GM03348 (cell line): ENCODE measurements around the gene MRM3.
"Not testable (repeated sequence)": the region's sequence is repeated elsewhere in the genome, so short reads cannot be mapped to it uniquely, and the experiment has no call there.

ENCODE experiments used
- DNase-seq: peaks from one replicate; pipeline ENCODE4 v3.0.0; 2012; ENCODE audit warnings: low spot score

The MRM3 gene

DNA sequence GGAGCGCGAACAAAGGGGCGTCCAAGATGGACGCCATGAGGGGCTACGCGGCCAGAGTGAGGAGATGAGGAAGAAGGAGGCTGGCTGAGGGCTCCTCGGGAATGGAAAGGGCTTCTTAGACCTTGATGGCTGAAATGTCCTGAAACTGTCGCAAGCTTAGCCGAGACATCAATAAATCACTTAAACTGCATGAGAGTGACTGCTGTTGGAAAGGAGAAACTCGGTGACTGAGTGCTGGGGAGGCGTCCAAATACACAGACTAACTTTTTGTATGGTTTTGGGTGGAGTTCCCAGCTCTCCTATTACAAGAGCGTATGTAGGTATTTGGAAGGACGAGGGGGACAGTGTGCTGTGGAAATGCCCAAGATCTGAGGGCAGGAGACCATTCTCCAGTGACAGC lies 28.7 kb upstream of the MRM3 start:
- DNase-seq, result no peak

DNA sequence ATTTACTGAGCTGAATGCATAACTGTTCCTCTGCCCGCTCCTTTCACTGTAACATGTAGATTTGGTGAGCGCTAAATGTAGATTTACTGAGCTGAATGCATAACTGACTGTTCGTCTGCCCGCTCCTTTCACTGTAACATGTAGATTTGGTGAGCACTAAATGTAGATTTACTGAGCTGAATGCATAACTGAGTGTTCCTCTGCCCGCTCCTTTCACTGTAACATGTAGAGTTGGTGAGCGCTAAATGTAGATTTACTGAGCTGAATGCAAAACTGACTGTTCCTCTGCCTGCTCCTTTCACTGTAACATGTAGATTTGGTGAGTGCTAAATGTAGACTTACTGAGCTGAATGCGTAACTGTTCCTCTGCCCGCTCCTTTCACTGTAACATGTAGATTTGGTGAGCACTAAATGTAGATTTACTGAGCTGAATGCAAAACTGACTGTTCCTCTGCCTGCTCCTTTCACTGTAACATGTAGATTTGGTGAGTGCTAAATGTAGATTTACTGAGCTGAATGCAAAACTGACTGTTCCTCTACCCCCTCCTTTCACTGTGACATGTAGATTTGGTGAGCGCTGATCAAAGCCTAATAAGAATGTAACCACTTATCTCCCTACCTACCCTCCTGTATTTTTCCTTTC lies 26.7 kb upstream of the MRM3 start:
- DNase-seq, result not testable (repeated sequence)

DNA sequence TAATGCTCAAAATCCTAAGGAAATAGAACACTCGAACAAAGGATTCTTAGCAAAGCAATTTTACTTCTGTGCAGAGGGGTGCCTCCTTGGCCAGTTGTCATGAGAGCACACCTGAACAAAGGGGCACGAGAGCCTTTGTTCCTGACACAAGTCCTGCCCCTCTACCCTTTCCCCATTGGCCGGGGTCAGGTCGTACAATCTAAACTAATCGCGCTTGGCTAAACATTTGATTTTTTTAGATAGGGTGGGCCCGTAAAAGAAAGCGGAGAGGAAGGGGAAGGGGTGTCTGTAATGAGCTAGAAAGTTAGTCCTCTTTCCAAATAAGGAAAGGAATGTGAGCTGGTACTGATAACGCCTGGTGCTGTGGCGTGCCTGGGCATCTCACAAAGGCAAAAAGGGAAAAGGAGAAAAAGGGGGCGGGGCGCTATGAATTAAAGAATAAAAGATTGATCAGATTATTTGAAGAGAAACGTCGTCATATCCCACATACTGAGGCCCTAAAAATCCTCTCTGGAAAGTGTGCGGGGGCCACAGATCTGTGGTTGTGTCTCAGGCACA lies 26.1 kb upstream of the MRM3 start:
- not testable (repeated sequence) for DNase-seq

DNA sequence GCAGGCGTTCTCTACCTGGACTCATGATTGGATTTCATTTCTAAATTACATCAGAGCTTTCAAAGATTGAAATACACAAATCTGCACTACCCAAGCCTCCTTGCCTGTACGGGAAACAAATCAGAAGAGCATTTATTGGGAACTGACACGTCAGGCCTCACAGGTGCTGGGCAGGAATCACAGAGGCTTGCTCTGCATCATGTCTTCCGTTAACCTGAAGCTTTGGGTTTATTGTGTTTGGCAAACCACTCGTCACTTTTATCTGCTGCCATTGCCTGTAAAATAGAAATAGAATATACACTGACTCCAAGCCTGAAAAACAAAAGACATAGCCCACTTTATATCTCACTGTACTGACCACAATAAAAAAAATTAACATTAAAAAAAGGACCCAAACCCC lies 22.2 kb upstream of the MRM3 start:
- DNase-seq, result no peak

DNA sequence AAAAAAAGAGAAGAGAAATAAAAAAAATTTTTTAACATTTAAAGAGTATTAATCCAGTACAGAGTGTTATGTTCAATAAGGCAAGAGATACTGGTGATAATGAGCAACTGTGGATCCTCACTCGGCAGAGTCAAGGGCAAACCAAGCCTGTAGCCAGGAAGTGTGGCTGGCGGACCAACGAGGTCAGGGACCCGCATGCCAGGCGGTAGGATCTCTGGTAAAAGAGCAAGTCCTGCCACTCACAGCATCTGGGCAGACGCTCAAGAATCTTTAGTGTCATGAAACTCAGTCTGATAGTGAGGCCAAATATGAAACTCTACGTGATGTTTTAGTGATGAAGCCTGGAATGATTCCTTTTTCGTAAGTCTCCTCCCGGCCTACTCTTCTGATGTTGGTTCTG lies 21.8 kb upstream of the MRM3 start:
- DNase-seq, result no peak

DNA sequence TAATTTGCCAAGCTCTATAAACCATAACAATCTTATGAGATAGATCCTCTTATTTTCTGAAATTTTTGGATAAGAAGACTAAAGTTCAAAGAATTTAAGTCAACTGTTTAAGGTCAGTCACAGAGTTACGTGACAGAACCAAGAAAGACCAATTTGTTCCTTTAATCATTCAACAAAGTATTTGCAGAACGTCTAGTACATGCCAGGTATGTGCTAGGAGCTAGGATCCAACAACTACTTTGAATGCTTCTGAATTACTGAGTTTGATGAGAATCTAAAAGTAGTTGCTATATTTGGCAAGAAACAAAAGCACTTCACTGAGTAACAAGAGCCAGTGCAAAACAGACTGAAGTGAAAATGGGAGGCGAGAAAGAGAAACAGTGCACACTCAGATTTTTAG lies 15.1 kb upstream of the MRM3 start:
- no peak for DNase-seq

DNA sequence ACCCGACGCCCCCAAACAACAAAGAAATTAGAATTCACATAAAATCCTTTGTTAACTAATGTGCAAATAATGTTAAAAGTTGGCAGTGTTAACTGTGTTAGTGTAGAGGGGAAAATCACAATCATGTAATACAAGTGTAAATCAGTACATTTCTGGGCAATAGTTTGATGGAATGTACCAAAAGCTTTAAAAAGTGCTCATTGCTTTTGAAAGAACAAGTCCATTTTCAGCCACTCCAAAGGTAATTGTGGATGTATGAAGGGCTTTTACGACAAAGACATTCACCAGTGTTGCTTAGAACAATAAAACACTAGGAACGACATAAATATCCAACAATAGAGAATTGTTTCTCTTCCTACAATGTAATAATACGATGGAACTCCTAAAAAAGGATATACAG lies 9.1 kb upstream of the MRM3 start:
- no peak for DNase-seq

DNA sequence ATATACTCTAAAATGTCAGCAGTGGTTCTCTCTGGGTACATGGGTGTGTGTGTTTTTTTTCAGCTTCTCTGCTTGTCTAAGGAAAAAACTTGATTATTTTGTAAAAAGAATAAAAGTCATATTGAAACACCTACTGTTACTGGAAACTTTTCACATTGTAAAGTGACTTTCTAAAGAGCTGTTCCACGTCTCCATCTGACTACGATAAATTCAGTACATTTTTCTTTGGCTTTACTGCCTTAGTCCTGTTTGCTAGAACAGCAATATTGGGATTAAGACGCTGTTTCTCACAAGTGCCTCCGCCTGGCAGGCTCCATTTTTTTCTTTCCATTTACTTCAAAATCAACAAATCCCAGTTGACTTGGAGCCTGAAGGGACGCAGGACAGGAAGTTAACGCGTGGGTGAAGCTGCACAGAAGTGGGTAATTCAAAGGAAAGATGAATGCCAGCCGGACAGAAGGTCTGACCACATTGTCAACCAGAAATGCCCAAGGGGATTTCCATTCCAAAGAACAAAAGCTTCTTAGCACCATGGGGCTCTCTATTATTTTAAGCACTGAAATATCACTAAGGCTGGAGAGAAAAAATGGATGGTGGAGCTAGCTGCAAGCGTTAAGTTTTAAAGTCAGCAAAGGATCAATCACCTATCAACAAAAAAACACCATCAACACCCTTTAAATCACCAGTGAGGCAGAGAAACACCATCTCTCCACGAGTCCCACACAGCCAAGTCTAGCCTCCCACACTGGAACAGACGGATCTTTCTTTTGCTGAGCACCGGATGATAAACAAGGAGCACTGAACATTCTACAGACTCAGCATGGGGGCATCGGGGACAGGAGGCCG lies 8.5 kb upstream of the MRM3 start:
- no peak for DNase-seq

DNA sequence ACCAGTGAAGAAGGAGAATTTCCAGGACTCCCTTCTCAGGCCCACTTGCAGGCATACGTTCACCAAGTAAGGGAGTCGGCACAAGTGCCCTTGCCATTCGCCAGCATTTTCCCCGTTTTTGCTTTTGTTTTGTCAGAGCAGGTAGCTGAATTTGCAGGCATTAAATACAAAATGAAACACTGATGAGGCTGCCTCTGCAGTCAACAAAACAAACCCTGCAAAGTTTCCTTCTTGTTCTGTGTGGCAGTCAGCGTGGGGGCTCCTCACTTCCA lies 7.9 kb upstream of the MRM3 start:
- DNase-seq, result no peak

DNA sequence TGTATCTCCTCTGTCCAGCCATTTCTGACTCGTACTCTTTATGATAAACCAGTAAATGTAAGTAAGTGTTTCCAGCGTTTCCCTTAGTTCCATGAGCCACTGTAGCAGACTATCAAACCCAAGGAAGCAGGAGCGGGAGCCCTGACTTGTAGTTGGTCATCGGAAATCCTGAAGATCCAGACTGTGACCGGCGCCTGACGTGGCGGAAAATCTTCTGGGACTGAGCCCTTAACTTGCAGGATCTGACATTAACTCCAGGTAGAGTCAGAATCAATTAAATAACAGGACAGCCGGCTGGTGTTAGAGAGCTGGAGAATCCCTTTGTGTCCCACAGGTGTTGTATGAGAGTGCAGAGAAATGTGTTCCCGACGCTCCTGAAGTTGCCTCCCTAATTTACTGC lies 4.1 kb upstream of the MRM3 start:
- DNase-seq, result no peak

DNA sequence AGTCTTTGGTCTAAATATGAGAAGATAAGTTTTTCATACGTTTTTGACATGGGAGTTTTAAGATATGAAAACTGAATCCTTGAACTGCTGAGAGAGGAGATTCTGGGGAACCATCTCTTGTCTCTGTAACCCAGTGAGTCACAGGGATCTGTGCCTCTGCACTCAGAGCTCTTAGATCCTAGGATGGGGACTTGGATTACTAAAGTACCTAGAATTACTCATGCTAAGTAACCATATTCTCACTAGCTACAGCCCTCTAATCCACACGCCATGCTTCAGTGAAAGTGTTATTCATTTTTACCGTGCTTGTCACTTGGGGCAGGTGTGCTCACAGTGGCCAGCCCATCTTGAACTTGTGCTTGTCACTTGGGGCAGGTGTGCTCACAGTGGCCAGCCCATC lies 2.0 kb downstream of the MRM3 start:
- DNase-seq, result no peak

DNA sequence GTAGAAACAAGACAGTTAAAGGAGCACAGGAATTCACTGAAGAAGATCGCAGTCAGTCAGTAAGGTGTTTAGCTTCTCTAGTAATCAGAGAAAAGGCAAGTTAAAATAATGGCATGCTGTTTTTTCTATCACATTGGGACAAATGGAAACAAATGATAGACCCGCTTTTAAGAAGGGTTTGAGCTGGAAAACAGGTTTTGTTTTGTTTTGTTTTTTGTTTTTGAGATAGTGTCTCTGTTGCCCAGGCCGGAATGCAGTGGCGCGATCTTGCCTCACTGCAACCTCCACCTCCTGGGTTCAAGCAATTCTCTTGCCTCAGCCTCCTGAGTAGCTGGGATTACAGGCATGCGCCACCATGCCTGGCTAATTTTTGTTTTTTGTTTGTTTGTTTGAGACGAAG lies 3.7 kb downstream of the MRM3 start:
- DNase-seq, result not testable (repeated sequence)

DNA sequence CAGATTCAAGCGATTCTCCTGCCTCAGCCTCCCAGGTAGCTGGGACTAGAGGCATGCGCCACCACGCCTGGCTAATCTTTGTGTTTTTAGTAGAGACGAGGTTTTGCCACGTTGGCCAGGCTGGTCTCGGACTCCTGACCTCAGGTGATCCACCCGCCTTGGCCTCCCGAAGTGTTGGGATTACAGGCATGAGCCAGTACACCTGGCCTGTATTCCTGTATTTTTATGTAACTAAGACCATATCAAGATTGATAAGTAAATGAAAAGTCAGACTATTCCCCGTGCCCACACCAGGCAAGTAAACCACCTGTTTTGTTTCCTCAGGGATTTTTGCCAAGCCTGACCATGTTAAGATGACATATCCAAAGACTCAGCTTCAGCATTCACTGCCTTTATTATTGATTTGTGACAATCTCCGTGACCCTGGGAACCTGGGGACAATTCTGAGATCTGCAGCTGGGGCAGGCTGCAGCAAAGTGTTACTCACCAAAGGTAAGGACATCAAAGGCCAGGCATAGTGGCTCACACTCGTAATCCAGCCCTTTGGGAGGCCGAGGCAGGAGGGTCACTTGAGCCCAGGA lies 5.6 kb downstream of the MRM3 start:
- no peak for DNase-seq

DNA sequence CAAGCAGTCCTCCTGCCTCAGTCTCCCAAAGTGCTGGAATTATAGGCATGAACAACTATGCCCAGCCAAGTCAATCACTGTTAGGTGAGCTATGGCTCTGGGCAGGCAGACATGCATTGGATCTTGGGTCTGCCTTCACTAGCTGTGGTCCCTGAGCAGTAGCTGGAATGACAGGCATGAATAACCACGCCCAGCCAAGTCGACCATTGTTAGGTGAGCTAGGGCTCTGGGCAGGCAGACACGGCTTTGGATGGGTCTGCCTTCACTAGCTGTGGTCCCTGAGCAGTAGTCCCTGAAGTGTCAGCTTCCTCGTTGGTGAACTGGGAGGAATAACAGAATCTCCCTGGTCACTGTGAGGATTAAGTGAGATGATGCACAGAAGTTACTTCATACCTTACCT lies 6.4 kb downstream of the MRM3 start:
- DNase-seq, result no peak

DNA sequence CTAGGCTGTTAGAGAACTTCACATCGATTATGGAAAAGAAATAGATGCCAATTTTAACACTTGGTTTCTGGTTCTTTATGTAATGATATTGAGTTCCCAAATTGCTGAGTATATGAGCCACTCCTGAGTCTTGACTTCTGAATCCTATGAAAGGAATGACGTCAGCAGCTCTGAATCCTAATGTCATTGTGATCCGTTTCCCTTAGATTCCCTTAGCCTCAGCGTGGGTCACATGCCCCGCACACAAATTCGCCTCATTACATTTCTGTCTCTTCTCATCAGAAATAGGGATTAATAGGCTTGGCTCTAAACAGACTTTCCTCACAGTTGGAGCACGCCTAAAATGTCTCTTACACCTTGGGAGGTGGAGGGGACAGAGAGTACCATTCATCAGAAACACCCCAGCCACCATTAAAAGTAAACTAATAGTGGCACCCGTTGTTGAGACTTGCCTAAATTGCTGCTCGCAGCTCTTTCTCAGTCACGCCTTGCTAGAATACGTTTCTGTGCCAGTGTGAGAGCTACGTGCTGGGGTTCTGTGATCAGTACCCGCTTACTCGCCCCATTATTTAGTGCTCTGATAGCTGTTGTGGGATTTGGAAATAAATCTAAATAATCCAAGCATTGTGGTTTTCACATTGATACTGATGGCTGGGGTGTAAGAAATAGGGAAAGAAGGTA lies 7.1 kb downstream of the MRM3 start:
- no peak for DNase-seq

DNA sequence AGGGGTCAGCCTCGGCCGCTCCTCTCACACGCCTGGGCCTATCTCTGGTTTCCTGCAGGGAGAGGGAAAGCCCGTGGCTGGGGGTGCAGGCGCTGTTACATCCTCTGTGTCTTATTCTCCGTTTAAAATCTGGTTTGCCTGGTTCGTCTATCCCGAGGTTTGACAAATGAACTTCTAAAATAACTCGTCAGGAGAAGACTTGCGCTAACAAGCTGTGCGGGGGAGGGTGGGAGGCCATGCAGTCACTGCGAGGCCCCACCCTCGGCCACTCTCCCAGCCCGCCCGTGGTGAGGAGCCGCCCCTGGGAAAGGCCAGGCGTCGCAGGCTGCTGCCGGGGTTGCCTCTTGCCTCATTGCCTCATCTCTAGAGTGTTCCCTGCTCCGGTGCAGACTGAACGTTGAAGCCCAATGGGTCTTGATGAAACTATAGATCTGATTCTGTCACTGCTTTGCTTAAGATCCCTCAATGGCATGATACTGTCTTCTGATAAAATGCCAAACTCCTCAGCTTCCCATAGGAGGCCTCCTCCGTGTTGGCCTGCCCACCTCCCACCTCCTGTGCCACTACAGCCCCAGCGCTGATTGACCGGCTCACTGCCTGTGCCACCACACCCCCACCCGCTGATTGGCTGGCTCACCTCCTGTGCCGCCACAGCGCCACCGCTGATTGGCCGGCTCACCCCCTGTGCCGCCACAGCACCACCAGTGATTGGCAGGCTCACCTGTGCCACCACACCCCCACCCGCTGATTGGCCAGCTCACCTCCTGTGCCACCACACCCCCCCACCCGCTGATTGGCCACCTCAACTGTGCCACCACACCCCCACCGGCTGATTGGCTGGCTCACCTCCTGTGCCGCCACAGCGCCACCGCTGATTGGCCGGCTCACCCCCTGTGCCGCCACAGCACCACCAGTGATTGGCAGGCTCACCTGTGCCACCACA lies 8.0 kb downstream of the MRM3 start:
- DNase-seq, result not testable (repeated sequence)

DNA sequence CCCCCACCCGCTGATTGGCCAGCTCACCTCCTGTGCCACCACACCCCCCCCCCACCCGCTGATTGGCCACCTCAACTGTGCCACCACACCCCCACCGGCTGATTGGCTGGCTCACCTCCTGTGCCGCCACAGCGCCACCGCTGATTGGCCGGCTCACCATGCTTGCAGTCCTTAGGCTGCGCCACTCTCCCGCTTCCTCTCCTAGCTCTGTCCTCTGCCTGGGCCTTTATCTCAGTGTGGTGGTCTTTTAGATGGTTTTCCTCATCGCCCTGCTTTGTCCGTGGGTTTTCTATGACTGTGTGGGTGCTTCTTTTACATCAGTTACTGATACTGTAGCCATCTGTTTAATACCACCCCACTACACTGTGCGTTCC lies 8.7 kb downstream of the MRM3 start:
- not testable (repeated sequence) for DNase-seq

DNA sequence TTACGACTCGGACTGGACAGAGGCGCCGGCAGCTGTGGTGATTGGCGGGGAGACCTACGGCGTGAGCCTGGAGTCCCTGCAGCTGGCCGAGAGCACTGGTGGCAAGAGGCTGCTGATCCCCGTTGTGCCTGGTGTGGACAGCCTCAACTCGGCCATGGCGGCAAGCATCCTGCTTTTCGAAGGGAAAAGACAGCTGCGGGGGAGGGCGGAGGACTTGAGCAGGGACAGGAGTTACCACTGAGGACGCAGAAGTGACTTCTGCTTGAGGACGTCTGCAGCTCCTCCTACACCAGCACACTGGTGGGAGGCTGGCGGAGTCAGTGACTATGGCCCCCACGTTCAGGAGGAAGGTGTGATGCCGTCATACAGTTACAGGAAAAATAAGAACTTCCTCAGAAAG lies 9.7 kb downstream of the MRM3 start:
- DNase-seq, result no peak

DNA sequence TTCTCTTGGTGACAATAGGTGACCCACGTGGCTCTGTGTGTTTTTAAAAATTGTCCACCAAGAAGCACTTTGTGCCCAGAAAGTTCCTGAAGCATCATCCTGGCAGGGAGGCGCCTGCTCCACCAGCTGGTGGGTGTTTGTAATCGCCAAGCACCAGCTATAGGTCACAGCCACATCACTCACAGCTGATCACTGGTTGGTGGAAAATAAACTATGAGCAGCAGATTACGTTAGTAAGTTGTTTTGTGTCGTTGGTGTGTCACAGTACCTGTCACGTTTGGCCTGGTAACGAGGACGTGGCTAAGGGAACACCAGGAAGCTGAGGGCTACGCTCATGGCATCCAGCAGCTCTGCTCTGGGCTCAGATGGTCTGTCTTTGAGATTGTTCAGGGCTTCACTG lies 10.1 kb downstream of the MRM3 start:
- DNase-seq, result no peak

DNA sequence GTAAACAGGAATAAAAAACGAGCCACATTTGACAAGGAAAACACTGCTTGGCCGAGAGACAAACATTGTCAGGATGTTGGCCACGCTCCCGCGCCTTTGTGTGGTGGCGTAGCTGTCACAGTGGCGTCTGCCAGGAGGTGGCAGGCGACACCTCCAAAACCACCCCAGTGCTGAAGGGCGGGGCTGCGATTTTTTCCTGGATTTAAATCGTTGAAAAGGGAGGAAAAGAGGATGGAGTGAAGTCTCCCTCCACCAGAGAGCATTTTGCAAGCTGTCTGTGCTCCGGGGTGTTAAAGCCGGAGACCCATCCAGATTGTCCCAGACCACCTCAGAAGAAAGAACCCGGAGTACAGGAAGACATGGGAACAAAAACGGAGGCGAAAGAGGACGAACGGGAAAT lies 12.7 kb downstream of the MRM3 start:
- DNase-seq, result peak; percentile 92

DNA sequence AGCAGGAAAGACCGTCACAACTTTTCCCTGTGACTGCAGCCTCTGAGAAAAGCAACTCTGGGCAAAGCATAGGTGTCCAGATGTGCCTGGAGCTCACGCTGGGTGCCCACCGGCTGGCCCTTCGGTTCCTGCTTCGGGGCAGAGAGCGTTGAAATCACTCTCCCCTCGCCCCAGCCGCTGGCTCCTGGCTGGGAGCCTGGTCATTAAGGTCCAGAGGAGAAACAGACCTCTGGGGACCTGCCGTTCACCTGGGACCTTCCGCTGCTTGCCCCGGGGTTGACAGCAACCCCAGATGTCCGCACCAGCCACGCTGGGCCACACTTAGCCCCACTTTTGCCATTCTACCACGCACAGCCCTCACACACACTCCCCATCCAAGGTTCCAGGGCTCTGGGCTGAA lies 13.1 kb downstream of the MRM3 start:
- DNase-seq, result no peak

DNA sequence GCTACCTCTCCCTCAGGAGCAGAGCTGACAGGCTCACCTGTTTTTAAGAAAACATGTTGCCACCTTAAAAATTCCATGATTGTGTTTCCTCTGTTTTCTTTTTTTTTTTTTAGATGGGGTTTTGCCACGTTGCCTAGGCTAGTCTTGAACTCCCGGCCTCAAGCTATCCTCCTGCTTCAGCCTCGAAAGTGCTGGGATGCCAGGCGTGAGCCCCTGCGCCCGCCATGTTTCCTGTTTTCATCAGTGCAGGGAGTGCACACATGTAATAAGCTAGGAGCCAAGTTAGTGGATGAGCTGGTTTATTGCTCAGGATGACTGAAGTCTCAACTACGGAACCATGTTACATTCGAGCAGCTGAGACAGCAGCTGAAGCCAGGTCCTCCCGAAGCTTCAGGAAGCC lies 13.6 kb downstream of the MRM3 start:
- DNase-seq, result no peak
